Right lung (tissue), 10 donors: ENCODE measurements around the gene CASP10. TPM values are rescaled to one million over a fixed set of nuclear protein-coding genes. Genes with fewer than 3 reads are reported as not detected.
"Not testable (repeated sequence)": the region's sequence is repeated elsewhere in the genome, so short reads cannot be mapped to it uniquely, and the experiment has no call there.

Experiments used
- DNase-seq, 2 donors: peaks; one replicate each; pipeline ENCODE4 v3.0.0-alpha.2; 2013
- long read RNA-seq, 8 donors: transcript quantifications; one replicate each; lab custom pipeline, GENCODE V29; 2026
- polyA plus RNA-seq, 5 donors: library from polyadenylated mRNA; unstranded; fragments of 120-200 nt; gene quantifications; one replicate each; pipeline versions ENCODE4 v1.2.1 to v1.2.3, GENCODE V29; 2013; ENCODE audit warnings: inconsistent platforms in 1 of 5, low replicate concordance in 1 of 5; ENCODE audit not compliant: insufficient read length in 5 of 5, insufficient read depth in 1 of 5

Gene CASP10, protein sequence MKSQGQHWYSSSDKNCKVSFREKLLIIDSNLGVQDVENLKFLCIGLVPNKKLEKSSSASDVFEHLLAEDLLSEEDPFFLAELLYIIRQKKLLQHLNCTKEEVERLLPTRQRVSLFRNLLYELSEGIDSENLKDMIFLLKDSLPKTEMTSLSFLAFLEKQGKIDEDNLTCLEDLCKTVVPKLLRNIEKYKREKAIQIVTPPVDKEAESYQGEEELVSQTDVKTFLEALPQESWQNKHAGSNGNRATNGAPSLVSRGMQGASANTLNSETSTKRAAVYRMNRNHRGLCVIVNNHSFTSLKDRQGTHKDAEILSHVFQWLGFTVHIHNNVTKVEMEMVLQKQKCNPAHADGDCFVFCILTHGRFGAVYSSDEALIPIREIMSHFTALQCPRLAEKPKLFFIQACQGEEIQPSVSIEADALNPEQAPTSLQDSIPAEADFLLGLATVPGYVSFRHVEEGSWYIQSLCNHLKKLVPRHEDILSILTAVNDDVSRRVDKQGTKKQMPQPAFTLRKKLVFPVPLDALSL
- 10 to 100 TPM in 4 of 5 donors, 1 to 10 TPM in 1; 9.7 to 19.7 (median 16.2) TPM for polyA plus RNA-seq
- long read RNA-seq, donor 1, partial matches to known transcripts, result 0 of 1 reads
- long read RNA-seq, donor 1, other reads (novel, unspliced or antisense), result 0 of 1 reads
- long read RNA-seq, donor 2, partial matches to known transcripts, result 0 of 1 reads
- long read RNA-seq, donor 2, other reads (novel, unspliced or antisense), result 0 of 1 reads
- long read RNA-seq, donor 3, full-length matches to known transcripts, result 3 of 3 reads
- long read RNA-seq, donor 3, partial matches to known transcripts, result 0 of 3 reads
- long read RNA-seq, donor 3, other reads (novel, unspliced or antisense), result 0 of 3 reads
- long read RNA-seq, donor 4, result 0 reads
- long read RNA-seq, donor 5, full-length matches to known transcripts, result 3 of 3 reads
- long read RNA-seq, donor 5, partial matches to known transcripts, result 0 of 3 reads
- long read RNA-seq, donor 5, other reads (novel, unspliced or antisense), result 0 of 3 reads
- long read RNA-seq, donor 6, partial matches to known transcripts, result 0 of 1 reads
- long read RNA-seq, donor 6, other reads (novel, unspliced or antisense), result 0 of 1 reads
- long read RNA-seq, donor 7, result 0 reads
- long read RNA-seq, donor 8, result 0 reads

DNA sequence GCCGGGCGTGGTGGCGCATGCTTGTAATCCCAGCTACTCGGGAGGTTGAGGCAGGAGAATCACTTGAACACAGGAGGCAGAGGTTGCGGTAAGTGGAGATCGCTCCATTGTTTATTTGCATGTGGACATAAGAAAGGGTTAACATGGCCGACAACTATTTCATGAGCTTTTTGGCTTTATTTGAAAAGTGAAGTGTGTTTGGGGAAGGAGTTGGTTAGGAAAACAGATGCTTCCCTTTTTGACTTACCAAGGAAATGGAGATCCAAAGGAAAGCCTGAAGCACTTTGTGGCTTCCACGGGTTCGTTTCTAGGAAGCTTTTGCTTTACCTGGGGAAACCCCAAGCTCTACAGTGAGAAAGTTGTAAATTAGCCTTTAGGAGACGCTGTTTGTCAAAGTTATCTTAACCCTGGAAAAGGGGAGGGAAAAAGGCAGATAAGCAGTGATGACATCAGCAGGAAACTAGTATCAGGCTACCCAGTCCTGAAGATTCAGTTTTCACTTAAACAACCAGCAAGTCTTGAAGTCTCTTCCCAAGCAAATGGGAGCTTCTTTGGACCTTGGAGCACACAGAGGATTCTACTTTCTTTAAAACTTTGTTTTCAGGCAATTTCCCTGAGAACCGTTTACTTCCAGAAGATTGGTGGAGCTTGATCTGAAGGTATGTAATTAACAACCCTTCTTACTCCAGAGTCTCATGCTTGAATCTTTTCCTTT, at the start of gene CASP10:
Gene CASP10 (plus strand): TSS at position 492 of the 715 bp plus-strand sequence. CDS start 2,637 bp downstream, outside the sequence.
- peak; percentile 46 to 68 for DNase-seq

DNA sequence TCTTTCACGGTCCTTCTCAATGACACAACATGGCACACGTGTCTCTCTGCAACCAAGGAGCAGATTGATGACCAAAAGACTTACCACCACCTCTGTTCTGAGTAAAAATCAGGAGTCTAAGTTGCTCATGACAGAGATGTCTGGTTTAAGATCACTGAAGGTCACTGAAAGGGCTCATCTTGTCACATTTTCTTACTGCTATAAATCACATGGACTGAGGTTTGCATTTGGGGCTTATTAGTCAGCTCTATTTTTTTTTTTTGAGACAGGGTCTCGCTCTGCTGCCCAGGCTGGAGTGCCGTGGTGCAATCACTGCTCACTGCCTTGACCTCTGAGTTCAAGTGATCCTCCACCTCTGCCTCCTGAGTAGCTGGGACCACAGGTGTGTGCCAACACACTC, 47.6 kb upstream of the CASP10 start:
- no peak for DNase-seq

DNA sequence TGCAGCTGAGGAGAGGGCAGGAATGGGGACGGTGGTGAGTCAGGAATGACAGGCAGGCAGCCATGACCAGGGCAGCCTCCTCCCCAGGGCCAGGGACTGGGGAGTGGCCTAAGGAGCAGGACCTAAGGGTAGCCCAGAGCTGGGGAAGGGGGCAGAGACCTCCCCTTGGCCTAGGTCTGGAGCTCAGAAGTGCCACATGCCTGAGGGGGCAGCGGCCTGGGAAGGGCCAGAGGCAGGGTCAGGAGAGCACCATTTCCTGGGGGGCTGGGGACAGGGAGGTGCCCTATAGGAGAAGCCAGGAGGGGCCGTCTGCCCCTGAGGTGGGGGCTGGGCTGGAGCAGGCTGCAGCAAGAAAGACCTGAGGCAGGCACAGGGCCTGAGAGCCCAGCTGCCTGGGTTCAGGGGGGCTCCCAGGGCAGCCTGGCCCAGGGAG, 46.0 kb upstream of the CASP10 start:
- no peak for DNase-seq

DNA sequence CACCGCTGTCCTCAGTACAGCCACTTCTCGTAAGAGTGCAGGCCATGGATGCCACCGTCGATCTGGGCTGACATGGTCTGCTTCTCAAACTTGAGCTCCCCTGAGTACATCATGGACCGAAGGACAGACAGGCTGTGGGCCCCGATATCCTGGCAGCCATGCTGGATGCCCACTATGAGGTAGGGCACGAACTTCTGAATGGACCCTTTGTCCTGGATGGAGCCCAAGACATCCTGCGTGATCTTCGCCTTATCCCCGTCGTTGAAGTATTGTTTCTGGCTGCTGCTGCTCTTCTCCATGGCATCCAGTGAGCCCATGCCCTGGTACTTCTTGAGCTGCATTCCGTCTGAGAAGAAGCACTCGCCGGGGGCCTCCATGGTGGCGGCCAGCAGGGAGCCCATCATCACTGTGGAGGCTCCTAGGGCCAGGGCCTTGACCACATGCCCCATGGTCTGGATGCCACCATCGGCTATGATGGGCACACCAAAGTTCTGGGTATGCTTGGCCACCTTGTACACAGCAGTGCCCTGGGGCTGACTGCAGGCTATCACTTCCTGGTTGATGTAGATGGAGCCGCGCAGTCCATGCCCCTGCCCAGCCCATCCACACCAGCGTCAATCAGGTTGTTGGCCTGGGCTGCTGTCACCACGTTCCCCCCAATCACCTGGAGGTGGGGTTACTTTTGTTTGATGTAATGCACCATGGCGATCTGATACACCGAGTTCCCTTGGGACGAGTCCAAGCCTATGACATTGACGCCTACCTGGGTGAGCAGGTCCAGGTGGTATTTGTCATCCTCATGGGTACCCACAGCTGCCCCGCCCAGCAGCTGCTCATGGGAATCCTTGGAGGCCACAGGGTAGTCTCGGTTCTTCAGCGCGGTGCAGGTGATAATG, 45.2 kb upstream of the CASP10 start:
- no peak for DNase-seq

DNA sequence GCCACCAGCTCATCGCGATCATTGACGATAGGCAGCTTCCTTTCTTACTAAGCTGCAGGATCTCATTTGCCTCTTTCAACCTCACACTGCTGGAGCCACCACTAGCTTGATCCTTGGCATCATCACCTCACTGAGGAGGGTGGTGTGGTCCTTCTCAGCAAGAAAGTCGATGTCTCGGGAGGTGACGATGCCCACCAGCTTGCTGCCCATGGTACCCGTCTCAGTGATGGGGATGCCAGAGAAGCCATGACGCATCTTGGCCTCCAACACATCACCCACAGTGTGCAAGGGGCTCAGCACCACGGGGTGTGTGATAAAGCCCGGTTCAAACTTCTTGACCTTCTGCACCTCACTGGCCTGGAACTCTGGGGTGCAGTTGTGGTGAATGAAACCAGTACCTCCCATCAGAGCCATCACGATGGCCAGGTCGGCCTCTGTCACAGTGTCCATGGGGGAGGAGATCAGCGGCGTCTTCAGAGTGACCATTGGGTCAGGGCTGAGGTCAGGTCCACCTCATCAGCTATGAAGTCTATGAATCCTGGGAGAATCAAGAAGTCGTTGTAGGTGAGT, 44.5 kb upstream of the CASP10 start:
- no peak for DNase-seq

GRCh38 chr2:201138986-201139781, 43.8 kb upstream of the CASP10 start:
- DNase-seq, result not testable (repeated sequence)

GRCh38 chr2:201139836-201140604, 42.9 kb upstream of the CASP10 start:
- no peak for DNase-seq

DNA sequence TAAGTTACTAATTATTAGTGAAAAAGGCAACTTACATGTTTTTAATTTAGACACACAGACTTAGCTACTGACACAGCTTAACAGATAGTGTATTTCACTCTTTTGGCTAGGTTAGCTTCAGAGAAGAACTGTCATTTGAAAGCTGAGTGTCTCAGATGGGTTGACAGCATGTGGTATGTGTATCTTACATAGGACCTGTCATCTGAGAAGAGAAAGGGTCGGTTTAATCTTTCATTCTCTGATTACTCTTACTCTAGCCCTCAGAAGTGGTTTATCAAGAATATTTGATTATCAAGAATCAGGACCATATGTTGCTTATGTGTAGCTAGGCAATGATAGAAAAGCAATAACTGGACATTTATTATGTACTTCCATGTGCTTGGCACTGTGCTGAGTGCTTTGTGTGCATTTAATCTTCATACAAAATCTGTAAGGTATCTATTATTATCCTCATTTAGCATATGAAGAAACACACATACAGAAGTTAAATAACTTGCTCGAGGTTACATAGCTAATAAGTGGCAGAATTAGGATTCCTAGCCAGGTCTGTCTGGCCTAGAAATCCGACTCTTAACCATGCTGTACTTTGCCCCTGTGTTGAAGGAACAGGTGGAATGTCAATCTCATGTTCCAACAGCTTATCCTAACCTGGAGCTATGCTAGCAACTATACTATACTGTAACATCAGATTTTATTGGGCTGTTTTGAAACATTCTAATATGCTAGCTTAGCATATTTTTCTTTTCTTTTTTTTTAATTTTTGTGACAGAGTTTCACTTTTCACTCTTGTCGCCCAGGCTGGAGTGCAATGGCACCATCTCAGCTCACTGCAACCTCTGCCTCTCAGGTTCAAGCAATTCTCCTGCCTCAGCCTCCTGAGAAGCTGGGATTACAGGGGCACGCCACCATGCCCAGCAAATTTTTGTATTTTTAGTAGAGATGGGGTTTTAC, 38.6 kb upstream of the CASP10 start:
- no peak for DNase-seq

- DNase-seq, result no peak
These were observed 34.4 kb upstream of the CASP10 start for GRCh38 chr2:201148434-201148990.

GRCh38 chr2:201149064-201149820, 33.7 kb upstream of the CASP10 start:
- DNase-seq, result no peak

GRCh38 chr2:201149821-201150165, 33.1 kb upstream of the CASP10 start:
- DNase-seq, result not testable (repeated sequence)

- no peak for DNase-seq
These were observed 32.4 kb upstream of the CASP10 start for GRCh38 chr2:201150454-201151020.

GRCh38 chr2:201151127-201151981, 31.6 kb upstream of the CASP10 start:
- DNase-seq, result no peak

DNA sequence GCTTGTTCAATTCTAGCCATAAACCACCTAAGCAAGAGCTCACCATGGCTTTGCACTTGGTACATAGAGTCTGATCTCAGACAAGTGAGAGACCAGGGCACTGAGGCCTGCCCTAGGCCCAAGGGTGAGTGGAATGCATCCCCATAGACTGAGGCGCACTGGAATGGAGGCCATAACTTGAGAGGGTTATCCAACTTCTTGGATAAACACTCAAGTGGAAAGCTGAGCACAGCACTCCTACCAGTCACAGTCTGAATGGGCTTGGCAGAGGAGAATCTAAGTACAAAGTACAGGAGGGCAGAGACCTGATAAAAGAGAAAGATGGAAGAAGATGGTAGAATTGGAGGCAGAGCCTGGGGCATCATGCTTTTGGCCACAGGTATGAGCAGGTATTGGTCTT, 30.4 kb upstream of the CASP10 start:
- DNase-seq, result no peak
